ENCODE results near the gene RAB5IF.

GRCh38 chr20:36573798-36574365 is 31.7 kb upstream of the RAB5IF start:
- TF ChIP-seq FOXM1 (IDR thresholded peaks at IDR 0.05; ENCODE audit: low read depth): peak; percentile 87
- no peak for TF ChIP-seq FOXM1 (CRISPR knock-in tag; IDR thresholded peaks at IDR 0.05; ENCODE audit: low read depth)
- TF ChIP-seq CTCF (IDR thresholded peaks at IDR 0.05 in 2 of 3, conservative IDR thresholded peaks at IDR 0.05 in 1 of 3; ENCODE audit: insufficient read depth in 2 of 3, low read depth in 1 of 3, low read length in 3 of 3): no peak
- TF ChIP-seq RBM22 (IDR thresholded peaks at IDR 0.05; ENCODE audit: low read depth, low read length, poor library complexity, severe bottlenecking): no peak
- no peak for TF ChIP-seq LEF1 (IDR thresholded peaks at IDR 0.05)
- TF ChIP-seq CHD1 (IDR thresholded peaks at IDR 0.05; ENCODE audit: low read length): no peak
- TF ChIP-seq CEBPB (tag; IDR thresholded peaks at IDR 0.05): no peak
- no peak for TF ChIP-seq CCNT2 (IDR thresholded peaks at IDR 0.05; ENCODE audit: borderline replicate concordance, extremely low read depth, insufficient read length, low read depth, low read length)
- no peak for TF ChIP-seq ELF4 (CRISPR knock-in tag; IDR thresholded peaks at IDR 0.05)
- TF ChIP-seq SP1 (CRISPR knock-in tag; IDR thresholded peaks at IDR 0.05): no peak
- no peak for TF ChIP-seq MXD1 (CRISPR knock-in tag; IDR thresholded peaks at IDR 0.05; ENCODE audit: borderline replicate concordance, poor library complexity, severe bottlenecking)
- TF ChIP-seq ZNF197 (CRISPR knock-in tag; IDR thresholded peaks at IDR 0.05; ENCODE audit: low read depth): no peak
- no peak for TF ChIP-seq ELK1 (CRISPR knock-in tag; IDR thresholded peaks at IDR 0.05)
- no peak for TF ChIP-seq TCF7L2 (IDR thresholded peaks at IDR 0.05; ENCODE audit: low read depth, low read length)
- no peak for TF ChIP-seq ESRRA (IDR thresholded peaks at IDR 0.05; ENCODE audit: borderline replicate concordance, low read depth)

All from K562 (cell line).